CD4-positive, alpha-beta T cell treated with Interleukin-6 at 100 ng/mL for 8 hours (primary cell): Measurements from ENCODE around the gene TMEM170A.
"Not testable (repeated sequence)": the region's sequence is repeated elsewhere in the genome, so short reads cannot be mapped to it uniquely, and the experiment has no call there.

Experiments used
- DNase-seq: peaks from one replicate; pipeline ENCODE4 v3.0.0-alpha.2; 2020; ENCODE audit warnings: mixed read lengths, low spot score

The TMEM170A gene

DNA sequence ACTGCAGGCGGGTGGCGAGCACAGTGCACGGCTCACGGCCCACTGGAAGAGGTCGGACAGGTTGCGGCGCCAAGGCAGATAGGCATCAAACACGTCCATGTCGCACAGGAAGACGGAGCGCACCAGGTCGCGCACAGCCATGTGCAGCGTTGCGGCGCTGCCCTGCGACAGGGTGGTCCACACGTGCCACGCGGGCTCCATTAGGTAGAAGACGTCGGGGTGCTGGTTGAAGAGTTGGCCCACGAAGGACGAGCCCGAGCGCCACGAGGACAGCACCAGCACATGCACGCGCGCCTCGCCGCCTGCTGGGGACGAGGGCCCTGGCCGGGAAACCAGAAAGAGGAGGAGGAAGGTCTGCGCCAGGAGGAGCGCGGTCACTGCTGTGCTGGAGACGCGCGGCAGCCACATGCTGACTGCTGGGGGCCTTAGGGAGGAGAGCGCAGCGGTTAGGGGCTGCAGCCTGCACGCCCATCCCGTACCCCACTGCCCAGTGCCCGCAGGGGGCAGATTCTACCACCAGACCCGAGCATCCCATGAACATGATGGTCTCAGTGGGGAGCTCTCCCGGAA lies 15.0 kb upstream of the TMEM170A start:
- DNase-seq: no peak

DNA sequence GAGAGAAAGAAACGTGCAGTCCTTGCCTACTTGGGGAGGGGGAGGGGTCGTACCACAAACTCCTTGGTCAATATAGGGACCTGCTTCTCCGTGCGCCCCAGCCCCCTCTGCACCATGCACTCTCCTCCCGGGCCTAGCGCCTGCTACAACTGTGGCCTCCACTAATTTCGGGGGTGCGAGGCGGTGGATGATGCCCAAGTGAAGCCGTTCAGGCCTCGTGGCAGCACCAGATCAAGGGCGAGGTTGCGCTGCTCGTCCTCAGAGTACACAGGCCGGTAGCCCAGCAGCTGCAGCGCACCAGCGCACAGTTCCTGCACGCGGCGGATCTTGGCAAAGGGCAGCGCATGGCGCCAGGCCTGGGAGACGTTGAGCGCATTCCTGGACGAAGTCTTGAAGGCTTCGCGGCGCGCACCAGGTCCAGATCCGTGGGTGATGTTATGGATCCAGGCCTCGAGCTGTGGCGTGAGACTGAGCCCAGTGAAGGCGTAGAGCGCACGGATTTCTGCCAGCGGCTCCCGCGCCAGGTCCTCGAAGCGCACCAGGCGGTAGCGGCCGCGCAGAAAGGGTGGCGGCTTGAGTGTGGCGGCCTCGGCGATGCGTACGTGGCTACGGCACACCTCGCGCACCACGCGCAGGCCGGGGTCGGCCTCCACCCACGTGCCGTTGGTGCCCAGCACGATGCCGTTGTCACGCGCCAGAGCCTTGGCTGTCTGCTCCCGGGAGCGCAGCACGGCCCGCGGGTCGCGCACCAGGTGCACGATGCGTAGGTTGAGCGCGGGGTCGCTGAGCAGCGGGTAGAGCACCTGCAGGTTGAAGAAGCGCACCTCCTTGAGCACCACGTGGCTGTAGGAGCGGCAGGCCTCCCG lies 14.2 kb upstream of the TMEM170A start:
- no peak for DNase-seq

DNA sequence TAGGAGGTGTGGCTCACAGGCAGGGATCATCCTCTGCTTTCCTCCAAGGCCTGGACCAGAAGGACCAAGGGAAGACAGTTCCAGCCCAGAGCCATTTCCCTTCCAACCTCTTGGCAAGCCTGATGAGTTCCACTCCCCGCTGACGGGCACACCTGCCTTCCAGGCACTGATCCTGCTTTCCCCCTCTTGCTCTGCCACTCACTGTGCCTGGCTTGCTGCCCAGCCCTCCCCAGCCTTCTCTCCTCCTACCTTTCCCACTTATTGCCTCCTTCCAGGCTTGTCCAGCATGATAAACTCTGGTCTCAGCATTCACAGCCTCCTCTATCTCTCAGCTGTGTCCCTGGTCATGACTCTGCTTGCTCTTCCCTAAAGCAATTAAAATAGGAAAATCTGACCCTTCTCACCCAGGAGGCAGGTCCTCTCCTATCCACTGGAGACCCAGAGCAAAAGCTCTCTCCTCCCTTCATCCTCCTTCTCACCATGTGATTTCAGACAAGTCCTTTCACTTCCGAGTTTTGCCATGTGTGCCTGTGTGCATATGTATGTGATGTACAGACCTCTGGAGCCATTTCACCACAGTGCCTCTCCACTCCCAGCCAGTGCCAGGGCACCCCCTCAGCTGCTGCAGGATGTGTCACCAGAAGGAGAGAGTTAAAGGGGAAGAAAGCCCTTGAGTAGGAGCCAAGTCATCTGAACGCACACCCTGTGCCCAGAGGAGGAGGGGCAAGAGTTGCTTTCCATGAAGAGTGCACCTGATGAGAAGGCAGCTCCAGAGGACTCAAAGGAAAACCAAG lies 13.4 kb upstream of the TMEM170A start:
- DNase-seq: no peak

DNA sequence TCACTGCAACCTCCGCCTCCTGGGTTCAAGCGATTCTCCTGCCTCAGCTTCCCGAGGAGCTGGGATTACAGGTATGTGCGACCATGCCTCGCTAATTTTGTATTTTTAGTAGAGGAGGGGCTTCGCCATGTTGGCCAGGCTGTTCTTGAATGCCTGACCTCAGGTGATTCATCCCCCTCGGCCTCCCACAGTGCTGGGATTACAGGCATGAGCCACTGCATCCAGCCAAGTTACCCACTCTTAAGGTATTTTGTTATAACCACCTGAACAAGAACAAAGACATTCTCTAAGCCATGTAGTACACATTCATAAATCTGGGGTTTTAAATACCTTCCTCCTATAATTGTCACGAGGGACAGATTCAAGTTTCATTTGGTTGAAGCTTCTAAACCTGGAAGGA lies 12.3 kb upstream of the TMEM170A start:
- no peak for DNase-seq

DNA sequence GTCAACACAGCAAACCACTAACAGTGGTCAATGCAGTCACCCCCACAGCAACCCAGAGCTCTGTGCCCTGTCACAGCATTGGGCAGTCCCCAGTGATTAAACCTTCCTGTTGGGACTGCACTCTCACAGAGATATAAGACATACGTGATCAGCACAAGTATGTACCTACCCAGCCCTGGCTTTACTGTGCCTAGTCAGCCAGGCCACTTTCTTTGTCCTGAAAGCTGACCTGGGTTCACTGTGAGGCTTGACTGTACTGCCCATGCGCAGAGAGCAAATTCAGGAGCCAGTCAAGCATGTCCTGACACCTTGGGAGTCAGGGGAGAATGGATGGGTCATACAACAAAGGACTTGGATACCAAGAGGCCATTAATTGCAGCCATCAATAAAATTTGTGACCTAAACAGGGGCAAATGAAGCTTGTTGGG lies 10.9 kb upstream of the TMEM170A start:
- DNase-seq: no peak

DNA sequence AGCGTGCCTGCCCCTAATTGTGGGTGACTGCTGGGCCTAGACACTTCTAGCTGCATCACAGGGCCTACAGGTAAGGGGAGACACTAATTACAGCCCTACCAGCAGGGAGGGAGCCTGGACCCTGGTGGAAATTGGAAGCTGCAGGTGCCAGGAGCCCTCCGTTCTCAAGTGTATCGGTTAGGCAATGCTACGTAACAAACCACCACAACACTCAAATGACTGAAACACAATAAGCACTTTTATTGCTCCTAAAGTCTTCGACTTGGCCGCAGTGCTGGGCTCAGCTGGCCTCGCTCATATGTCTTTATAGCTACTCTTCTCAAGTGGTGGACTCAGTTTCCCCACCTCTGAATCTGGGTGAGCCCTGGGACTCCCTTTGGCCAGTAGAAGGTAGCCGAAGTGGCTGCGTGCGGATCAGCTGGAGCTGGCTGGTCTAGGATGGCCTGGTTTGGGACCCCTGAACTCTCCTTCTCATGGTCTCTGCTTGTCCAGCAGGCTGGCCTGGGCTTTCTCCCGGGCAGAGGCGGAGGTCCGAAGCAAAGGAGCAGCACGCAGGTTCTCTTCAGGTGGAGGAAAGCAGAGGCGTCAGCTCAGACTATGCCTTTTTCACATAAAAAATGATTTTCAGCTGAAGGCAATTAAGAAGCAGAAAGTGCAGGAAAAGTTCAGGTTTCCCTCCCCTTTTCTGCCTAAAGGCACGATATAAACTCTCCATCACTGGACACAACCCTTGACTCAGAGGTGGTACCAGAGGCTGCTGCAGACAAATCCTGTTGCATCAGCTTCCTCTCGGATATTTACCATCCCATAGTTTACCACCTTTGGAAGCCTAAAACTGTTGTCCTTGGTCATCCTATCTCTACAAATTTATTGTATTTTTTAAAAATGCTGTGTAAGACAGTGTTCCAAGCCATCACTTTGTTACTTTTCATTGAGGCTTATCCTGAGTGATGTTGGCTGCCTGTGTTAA lies 8.7 kb upstream of the TMEM170A start:
- no peak for DNase-seq

DNA sequence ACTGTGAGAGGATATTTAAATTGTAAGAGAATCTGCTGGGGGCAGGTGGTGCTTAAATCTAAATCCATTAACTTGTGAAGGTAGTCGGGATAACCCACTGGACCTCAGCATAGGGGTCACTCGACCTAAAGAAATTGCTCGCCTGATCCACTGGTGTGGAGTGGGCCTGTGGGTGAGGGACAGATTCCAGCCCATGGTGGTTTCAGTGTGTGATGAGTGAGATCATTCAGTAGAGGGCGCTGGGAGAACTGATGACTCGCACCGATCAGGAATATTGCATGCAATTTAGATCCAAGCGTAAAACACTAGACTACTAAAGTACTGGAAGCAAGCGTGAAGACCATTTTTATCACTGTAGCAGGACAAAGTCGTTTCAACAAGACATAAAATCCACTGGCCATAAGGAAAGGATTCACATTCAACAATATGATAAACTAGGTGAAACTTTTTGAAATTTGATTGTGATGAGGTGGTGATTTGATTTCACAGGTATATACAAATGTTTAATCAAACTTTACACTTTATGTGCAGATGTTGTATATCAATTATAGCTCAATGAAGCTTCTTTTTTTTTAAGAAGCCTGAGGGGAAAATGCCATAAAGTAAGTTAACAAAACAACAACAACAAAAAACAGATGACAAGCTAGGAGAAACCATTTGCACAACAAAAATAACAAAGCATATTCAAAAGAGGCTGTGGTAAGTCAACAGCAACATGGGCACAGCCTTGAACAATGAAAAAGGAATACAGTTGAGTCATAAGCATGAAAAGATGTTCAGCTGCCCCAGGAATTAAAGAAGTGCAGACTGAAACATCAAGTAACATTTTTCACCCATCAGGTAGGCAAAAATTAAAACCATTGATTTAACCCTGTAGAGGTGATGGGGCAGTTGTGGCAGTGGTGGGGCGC lies 7.5 kb upstream of the TMEM170A start:
- peak; percentile 57 for DNase-seq

DNA sequence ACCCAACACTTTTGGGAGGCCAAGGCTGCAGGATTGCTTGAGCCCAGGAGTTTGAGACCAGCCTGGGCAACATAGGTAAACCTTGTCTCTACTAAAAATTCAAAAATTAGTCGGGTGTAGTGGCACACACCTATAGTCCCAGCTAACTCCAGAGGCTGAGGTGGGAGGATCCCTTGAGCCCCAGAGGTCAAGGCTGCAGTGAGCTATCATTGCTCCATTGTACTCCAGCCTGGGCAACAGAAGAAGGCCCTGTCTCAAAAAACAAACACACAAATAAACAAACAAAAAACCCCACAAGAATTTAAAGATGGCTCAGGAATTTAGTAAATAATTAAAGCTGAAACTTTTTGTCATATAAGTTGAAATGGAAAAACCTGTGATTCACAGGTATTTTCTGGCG lies 2.3 kb upstream of the TMEM170A start:
- DNase-seq: no peak

DNA sequence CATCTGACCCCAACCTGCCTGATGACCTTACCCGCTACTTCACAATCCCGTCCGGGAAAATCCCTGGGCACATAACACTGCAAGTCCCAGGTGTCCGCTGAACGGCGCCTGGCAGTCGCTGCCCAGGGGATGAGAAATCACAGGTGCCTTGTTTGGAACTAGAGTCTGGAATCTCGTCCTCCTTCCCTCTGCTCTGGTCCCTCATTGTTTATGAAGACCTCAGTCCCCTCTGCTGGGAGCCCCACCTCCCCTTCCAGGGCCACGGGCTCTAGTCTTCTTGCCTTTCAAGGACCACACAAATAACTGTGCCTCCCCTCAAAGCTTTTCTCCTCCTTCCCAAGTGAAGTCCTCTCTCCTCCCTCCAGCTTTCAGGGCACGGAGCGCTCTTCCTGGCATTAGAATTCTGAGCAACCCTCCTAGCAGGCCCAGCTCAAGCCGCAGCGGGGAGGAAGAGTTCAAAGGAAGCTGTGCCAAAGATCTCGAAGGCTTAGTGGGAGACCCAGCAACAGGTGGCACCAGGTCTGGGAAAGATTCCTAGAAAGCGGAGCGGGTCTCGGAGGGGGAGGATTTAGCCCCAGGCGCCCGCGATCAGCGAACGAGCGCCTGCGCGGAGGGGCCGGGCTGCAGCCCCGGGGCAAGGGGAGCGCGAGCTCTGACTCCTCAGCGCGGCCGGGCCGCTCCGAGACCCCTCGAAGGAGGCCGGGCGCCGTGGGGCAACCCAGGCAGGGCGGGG lies 934 bp downstream of the TMEM170A start:
- not testable (repeated sequence) for DNase-seq

DNA sequence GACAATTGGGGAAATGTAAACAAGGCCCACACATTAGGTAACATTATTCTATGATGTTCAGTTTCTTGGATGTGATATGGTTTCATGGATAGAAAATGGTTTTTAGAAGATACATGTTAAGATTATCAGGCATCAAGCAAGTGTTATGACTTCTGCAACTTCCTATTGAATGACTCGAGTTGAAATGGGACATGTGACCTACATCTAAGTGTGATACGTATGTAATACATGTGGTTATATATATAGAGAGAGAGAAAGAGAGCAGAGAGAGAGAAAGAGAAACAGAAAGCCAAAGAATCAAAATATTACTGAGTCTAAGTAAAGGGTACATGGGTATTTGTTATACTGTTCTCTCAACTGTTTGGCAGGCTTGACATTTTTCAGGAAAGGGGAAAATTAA lies 1.7 kb downstream of the TMEM170A start:
- DNase-seq: no peak

DNA sequence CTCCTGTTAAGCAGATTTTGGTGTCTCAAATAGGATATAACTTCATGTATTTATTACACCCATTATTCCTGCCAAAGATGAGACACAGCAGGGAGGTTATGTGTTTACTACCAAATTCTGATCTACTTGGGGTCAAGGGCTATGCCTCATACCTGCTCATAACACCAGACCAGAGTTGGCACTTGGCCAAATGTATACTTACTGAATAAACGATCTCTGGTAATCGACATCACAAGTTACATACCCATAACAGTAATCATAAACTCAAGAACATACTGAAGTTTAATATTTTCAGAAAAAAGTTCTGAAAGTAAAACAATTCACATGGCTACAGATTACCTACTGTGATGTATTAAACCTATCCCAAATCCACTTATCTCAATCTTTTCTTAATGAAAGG lies 2.9 kb downstream of the TMEM170A start:
- no peak for DNase-seq

DNA sequence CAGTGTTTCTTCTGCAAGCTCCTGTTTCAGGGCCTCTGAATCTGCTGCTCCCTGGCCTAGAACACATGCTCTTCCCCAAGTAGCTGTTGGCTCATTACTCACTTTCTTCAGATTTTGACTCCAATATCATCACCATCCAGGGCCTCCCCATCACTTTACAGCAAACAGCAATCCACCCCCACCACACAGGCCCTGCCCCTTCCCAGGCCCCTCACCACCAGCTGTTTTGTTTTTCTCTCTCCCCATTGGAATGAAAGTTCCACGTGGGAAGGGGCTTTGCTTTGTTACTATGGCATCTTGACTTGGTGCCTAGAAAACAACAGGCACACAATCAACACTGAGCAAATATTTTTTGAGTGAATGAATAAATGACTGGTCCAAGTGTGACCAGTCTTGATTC lies 4.0 kb downstream of the TMEM170A start:
- no peak for DNase-seq

DNA sequence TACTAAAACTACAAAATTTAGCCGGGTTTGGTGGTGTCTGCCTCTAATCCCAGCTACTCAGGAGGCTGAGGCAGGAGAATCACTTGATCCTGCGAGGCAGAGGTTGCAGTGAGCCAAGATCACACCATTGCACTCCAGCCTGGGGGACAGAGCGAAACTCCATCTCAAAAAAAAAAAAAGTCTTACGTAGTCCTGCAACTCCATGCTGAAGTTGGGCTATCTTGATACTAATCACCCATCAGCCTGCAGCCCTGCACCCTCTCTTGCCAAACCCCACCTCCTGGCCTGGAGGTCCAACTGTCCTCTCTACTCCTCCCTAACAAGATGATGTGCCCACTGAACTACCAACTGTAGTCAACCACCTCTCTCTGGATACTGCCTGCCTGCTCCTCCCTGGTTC lies 4.8 kb downstream of the TMEM170A start:
- no peak for DNase-seq

DNA sequence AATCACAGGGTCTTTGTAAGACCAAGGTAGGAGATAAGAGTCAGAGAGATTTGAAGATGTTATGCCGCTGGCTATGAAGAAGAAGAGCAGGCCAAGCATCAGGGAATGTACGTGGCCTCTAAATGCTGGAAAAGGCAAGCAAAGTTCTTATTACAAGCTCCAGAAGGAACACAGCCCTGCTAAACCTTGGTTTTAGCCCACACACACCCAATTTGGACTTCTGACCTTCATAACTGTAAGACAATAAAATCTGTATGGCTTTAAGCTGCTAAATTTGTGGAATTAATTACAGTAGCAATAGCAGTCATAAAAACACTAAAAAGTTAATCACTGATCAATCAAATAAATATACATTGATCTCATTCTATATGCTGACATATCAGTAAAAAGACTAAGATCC lies 6.0 kb downstream of the TMEM170A start:
- DNase-seq: no peak

DNA sequence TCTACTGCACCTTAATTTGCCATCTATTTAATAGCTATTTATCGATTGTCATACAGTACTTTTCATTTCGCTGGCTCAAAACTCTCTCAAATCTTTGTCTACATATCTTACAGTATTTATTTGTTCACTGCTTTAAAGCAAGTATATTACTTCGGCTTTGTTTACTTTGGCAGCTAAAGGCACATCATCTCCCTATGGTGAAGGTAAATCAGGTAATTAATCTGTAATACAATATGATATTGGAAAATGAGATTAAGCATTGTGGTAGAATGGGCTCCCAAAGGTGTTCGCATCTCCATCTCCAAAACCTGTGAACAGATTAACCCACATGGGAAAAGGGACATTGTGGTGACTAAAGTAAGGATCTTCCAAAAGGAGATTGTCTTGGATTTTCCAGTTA lies 6.5 kb downstream of the TMEM170A start:
- DNase-seq: no peak

DNA sequence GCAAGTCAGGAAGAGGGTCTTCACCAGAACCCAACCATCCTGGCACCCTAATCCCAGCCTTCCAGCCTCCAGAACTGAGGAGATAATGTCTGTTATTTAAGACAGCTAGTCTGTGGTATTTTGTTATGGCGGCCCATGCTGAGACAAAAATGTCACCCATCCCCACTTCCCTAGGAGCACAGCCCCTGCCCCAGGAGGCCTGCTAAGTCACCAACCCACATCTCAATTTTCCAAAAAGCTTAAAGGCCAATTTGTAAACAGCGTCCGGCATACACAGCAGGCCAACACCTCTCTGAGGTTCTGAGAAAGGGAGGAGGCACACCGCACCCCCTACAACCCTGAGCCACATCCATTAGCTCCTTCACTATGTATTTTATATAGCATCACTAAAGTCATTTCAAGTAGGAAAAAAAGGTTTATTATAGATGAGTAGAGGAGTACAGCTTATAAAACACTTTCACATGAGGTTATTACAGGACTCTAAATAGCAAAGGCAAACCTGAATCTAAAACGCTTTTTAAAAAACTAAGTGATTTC lies 6.9 kb downstream of the TMEM170A start:
- DNase-seq: no peak

DNA sequence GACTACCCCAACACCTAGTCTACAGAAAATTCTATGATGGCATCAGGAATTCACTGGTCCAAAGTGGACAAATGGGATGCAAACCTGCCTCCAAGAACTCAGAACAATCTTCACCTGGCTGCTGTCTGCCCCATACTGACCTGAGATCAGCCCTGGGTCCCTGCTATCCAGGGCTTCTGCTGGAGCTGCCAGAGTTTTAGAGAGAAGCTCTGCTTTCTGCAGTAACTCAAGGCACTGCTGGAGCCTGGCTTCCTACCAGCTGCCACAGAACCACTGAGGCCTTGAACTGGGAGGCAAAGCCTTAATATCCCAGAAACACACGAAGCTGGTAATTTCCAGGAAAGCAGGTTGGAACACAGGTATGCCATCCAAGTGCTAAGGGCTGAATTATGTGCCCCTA lies 7.5 kb downstream of the TMEM170A start:
- no peak for DNase-seq

DNA sequence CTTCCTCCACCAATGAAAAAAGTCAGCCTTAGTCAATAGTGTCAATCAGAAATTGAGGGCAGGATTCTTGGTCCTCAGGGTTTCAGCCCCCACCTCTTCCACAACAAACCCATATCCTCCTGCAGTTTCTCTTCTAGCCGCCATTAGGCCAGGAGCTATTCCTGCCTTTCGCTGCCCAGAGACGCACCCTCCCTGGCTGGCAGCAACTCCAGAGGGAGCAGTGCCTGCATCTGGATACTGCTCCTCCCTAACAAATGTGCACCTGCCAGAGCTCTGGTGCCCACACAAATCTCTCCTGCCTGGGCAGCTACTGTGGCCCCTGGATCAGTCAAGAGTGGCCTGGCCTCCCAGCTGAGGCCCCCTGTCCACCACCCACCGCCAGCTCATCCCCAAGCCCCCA lies 8.0 kb downstream of the TMEM170A start:
- not testable (repeated sequence) for DNase-seq

DNA sequence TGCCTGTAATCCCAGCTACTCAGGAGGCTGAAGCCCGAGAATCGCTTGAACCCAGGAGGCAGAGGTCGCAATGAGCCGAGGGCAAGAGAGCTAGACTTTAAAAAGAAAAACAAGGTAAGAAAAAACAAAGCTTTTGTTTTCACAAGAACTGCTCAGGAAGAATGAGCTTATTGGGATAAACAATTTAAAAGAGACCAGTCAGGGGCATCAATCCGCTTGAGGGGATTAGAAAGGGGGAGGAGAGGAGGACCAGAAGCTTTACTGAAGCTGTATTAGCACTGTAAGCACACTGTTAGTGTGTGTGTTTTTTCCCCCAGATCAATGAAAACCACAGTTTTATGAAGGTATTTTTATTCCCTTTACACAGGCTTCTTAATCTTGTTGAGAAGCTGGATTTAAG lies 8.8 kb downstream of the TMEM170A start:
- DNase-seq: no peak
